Embryonic facial prominence (tissue), 1 donor: ENCODE data around the gene CCDC138.

Experiments
- DNase-seq: peaks from one replicate; pipeline ENCODE4 v3.0.0-alpha.2; 2016; ENCODE audit errors: extremely low spot score

CCDC138 gene

DNA sequence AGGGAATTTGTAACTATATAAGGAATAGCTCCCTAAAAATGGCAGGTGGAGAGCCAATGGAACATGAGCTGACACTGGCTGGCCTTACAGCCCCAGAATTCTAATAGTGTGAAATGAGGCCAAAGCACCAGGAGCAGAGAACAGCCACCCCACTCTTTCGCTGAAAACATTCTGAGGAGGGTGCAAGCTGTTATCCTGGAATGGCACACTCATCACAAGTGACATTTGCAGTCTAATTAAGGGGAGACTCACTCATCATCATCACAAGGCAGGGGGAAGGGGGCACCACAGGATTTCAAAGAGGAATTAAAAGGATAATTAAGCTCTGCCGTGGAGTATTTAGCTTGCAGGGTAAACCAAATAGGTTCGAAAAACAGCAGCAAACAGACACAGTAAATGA lies 108.2 kb downstream of the CCDC138 start:
- DNase-seq: no peak

DNA sequence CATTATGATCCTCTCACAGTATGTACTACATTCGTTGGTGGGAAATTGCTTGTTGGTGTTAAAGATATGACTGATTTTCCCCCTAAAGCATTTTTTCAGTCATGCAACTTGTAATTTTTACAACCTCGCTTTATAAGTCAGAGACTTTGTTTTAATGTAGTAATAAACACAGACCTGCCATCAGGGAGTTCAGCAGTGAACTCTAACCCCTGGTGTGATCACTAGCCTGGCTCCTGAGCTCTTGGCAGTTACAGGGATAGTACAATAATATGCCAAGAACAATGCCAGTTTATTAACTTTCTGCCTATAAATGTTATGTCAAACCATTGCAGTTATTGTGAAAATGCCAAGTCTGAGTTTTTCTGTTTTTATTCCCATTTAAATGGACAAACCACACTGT lies 108.6 kb downstream of the CCDC138 start:
- no peak for DNase-seq

DNA sequence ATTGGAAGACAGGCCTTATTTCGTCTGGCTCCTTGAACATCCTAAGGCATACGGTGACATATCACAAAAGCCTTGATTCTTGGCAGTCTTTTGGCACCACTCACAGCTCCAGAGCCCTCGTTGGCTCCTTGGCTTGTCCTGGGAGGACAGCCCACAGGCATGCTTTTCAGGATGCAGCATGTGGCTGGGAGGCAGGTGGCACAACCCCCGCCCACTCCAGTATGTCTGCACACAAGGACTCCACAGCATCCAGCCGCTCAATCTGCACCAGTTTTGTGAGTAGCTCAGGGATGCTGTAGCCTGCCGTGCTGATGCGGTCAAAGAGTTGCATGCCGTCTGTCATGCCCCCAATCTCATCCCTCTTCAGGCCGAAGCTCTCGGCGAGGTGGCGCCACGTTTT lies 110.2 kb downstream of the CCDC138 start:
- no peak for DNase-seq

DNA sequence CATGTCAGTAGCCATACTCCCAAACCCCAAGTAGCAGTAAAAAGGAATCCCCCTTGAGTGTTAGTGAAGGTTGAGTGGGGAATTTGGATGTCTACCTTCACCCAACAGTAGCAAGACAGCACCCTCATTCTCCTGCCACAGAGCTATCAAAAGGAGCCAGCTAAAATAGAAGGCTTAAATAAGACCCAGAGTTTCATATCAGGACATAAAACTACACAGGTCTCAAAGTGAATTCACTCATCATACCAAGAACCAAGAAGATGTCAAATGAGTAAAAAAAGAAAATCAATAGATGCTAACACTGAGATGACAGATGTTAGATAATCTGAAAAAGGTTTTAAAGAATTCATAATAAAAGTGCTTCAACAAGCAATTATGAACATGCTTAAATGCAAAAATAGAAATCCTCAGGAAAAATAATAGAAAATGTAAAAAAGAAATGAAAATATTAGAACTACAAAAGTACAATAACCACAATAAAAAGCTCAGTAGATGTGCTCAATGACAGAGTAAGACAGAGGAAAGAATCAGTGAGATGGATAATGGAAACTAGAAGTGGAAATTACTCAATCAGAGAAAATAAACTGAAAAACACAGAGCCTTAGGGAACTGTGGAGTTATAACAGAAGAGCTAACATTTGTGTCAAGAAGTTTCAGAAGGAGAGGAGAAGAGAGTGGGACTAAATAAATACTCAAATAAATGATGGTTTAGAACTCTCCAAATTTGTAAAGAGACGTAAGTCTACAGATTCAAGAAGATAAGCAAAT lies 111.9 kb downstream of the CCDC138 start:
- no peak for DNase-seq

DNA sequence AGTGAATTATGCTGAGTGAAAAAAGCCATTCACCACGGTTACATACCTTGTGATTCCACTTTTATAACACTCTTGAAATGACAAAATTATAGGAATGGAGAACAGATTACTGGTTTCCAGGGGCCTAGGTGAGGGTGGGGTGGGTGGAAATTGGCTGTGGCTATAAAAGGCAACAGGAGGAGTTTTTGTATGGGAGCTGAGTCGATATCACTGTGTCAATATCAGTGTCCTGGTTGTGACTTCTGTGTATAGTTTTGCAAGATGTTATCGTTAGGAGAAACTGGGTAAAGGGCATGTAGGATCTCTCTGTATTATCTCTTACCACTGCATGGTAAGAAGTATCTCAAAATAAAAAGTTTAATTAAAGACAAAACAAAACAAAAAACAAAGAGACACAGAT lies 118.1 kb downstream of the CCDC138 start:
- DNase-seq: no peak

DNA sequence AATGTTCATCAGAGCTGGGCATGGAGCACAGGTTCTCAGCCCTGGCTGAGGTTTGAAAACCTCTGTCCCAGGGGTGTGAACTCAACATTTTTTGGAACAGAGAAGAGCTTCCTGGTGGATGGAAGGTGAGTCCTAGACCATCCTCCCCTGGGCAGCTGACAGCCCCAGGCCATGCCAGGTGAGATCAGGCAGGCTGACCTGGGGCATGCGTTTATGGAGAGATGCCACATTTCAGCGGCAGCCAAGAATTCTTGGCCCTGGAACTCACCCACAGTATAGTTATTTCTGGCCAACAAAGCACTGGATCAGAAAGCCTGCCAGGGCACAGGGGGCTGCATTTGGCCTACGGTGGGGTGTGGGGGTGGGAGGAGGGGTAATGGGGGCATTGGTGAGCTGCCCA lies 118.6 kb downstream of the CCDC138 start:
- no peak for DNase-seq

DNA sequence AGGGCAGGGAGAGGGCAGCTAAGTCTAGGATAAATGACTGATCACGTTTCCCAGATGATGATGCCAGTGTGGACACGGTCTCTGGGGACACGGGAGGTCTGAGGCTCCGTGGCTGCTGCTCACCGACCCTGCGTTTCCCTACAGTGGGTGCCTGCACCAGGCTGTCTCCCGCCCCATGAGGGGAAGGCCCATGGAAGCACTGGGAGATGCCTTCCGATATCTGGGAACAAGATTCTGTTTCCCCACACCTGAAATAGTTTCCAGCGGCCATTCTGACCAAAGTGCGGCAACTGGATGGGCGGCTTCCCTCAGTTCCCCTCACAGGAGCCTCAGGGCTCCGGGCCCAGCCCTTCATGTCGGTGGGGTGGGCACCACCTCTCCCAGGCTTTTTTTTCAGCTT lies 119.3 kb downstream of the CCDC138 start:
- no peak for DNase-seq

DNA sequence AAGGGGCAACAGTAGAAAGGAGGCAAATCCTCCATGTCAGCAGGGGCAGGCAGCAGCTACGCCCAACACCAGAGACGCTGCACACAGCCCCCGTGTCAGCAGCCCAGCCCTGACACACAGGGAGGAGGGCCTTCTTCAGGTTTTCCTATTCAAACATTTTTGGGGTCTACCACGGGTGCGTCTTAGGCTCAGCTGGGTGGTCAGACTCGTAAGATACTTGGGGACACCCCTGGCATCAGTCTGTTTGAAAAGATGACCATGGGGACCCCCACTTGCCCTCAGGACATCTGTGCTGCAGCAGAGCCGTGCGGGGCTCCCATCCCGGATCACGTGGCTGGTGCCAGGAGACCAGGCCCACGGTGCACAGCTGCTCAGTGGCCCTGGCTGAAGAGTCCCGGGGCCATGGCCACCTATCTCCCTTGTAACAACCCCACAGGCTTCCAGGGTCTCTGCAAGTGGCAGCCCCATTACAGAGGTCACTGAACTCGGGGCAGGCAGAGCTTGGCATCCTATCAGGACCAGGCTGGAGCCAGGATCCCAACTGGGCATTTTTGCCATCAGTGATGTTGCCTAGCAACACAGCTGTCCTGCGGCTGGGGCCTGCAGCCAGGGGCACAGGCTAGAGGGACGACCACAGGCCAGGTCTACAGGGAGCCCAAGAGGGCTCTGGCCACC lies 120.0 kb downstream of the CCDC138 start:
- DNase-seq: no peak

DNA sequence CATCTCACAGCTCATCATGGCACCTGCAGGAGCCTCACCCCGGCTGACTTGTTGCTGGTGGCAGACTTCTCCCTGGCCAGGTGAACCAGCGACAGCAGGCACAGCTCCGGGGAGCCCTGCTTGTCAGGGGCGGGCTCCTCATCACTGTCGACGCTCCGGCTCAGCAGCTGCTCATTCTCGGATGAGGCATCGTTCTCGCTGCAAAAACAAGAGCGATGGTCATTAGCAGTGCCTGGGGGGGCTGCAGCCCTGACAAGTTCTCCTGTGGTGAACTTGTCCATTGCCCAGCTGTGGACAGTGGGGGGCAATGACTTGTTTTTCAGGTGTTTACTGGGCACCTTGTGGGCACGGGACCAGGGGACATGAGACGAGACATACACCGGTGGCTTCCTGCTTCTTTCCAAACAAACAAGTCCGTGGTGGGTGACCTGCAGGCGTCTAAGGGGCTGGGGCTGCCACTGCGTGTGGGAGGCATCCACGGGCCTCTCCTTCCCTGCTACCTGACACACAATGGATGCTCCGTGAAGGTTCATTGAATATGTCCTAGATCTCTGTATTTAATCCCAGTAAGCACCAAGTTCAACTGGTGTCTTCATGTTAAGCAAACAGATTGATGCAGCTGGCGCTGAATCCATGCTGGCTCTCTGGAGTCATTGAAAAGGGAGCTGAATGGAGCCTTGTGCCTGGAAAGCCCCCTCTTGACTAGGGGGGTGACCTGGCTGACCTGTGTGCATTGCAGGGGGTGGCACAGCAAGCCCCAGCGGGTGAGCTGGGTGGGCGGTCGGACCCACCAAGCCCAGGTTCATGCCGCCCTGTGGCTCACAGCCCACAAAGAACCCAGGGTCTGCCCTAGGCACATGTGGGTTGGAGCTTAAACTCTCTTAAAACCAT lies 121.5 kb downstream of the CCDC138 start:
- no peak for DNase-seq

DNA sequence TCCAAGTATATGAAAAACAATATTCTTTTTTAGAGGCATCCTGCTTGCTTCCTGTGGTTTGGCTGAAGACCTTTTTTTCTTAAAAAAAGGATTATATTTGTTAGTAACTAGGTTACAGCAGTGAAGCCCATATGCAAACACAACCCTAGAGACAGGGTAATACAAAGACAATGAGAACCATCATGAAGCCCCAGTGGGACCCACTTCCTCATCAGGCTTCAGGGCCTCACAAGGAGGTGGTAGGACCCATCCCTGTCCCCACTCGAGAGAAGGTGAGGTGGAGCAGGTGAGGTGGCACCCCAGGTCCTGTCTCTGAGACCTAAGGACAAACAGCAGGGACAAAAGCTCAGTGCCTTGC lies 122.1 kb downstream of the CCDC138 start:
- no peak for DNase-seq

DNA sequence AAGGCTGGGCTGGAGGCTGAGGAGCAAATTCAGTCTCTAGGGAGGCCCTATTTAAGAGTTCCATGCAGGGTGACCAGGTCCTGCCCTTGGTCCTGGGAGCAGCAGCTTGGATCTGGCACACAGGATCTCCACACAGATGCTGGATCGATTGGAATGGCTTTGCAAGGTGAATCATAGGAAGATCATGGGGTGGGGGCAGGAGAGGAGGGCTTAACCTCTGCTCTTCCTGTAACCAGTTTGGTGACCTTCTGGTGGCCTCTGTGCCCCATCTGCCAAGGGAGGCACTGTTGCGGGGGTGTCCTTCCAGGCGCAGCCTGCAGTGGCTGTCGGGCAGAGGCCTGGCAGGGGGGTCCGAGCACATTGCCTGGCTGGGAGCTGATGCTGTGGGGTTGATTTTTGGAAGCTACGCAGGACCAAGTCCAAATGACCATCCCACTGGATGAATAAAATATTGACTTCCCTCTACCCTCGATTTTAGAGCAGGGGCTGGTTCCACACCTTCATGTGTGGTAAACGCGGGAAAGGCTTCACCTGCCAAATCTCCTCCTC lies 122.8 kb downstream of the CCDC138 start:
- DNase-seq: no peak

DNA sequence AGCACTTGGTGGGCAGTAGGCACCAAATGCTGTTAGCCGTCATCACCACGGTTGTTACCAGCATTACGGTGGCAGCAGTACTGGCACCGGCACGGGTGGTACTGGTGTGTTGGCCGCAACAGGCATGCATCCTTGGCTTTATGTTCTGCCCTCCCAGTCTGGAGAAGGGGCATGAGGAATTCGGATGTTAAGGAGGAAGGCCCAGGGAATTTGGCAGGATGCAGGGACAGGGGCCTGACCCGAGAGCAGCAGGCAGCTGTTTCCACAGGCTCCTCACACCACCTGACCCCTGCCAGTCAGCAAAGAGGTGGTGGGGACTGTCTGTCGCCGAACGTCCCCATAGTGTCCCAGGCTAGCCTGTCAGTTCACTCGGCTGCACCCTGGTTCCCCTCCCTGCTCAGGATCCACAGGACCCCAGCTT lies 123.5 kb downstream of the CCDC138 start:
- no peak for DNase-seq

DNA sequence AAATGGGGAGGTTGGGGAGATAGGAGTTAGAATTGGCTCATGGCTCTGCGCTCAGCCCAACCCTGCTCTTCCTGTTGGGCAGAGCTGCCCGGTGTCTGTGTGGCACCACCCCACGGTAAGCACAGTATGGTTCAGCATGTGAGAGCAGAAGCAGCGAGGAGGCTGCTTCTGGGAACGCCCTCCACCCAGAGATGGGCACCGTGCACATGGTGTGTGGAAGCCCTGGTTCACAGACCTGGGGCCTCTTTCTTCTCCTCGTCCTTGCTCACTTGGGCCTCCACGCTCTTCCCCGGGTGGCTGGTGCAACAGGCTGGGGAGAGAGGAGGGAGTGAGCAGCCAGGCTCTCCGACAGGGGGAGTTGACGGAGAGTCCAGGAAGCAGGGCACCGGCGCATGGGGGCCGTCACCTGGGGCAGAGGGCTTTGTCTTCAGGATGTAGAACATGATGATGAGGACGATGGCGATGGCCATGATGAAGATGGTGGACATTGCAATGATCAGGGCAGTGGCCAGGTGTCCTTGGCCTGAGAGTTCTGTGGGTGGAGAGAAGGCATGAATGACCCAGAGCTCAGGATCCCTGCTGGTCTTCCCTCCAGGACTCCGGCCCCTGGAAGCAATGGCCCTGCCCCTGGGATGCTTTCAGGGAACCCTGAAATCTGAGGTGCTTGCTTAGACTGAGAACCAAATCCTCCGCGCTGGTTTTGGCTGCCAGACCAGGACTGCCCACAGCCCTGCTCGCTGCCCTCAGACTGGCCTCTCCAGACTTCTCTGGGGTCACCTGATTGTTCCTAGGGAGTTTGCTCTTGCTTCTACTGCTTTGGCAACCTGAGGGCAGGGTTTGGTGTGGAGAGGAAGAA lies 124.2 kb downstream of the CCDC138 start:
- no peak for DNase-seq

DNA sequence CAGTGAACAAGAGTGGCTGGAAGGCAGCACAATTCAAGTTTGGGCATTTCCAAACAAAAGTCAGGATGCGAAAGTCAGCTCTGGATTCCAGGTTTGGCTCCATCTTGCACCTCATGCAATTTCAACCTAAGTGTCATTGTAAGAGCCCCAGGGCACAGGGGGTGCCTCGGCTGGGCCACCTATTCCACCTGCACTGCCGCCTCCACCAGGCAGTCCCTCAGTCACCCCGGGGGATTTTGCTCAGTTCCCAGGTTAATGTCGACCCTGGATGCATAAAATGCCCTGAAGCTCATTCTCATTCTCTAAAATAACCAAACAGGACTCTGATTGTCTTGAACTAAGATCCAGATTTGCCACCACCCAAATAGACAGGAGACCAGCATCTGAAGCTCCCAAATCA lies 124.8 kb downstream of the CCDC138 start:
- no peak for DNase-seq

DNA sequence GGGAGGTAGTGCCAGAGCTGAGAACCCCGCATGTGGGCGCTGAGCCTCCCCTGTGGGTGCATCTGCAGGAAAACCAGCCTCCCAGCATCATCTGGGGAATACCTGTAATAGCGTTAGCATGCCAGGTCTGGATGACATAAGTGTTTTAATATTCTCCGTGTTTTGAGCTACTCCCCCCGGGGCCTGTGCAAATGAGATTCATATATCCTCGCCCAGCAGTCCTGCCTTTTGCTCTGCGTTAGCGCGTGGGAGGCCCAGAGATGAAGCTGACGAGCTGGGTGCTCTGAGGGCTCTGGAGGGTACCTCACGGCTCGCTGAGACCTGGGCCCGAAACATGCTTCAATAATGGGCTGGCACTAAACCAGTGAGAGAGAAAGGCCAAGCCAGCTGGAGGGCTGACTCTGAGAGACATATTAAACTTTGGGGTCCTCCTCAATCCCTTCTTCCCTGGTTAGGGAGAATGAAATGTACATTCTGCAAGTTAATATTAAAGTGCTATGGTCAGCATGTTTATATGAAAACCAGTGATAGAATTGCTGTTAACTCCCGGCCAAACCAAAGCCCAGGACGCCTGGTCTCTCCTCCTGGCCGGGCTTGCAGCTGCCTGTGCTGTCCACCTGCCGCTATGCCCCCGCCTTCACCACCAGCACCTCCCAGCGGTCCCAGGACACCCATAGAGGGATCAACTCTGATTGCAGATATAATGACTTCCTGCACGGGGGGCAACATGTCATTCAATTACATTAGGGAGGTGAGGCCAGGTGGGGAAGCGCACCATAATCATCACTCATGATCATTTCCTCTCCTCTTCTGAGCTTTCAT lies 125.4 kb downstream of the CCDC138 start:
- no peak for DNase-seq

DNA sequence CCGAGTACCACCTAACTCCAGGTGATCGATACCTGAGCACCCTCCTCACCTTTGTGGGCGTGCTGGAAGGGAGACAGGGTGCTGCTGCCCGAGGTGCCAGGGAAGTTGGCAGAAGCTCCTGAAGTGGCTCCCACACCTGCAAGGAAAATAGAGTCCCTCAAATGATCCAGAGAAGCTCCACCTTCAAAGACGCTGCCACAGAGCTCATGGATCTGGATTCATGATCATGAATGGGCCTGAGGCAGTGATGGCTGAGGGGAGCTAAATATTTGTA lies 126.0 kb downstream of the CCDC138 start:
- DNase-seq: no peak

DNA sequence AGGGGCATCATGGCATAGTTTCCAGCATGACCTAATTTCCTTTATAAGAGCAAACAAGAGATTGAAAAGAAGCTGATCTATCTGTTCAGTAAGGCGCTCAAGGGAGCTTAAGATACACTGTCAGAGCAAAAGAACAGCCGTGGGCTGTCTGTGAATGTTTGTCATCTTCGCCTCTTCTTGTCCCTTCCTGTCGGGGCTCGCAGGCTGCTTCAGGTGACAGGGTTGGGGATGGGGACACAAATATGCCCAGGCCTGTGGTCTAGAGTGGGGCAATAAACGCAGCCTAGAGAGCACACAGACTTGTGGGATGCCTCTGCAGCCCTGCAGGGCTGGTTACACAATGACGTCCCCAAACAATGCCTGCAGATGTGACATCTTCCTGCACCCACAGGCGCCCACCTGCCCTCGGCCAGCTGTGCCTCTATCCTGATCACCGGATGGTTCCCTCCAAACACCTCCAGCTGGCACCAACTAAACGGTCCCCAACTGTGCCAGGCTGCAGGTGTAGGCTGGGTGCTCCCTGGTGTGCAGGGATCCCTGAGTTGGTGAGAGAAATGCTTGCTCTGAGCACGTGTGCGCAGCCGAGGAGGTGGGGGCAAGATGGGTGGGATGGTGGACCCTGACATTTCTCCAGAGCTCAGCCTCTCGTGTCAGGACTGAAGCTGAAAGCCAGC lies 129.7 kb downstream of the CCDC138 start:
- no peak for DNase-seq

DNA sequence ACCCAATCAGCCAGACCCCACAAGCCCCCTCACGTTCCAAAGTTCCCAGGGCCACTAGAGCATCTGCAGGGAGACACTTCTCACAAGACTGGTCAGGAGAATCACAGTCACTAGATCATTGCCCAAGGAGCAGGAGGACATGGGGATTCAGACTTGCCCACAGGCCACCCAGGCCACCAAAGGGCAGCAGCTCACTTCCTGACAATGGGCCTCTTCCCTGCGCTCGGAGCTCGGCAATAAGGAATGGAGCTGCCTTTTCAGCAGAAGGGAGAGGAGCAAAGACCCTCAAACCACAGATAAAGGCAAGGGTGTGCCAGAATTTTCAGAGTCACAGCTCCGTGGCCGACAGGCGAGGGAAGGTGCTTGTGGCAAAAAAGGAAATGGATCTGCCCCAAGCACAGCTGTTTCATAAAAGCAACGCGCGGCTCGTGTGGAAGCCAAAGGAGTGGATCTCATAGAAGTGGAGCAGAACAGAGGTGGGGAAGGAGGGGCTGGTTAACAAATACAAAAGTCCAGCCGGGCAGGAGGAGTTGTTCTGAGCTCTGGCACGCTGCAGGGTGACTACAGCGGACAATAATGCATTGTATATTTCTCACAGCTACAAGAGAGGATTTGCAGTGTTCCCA lies 130.3 kb downstream of the CCDC138 start:
- DNase-seq: no peak

DNA sequence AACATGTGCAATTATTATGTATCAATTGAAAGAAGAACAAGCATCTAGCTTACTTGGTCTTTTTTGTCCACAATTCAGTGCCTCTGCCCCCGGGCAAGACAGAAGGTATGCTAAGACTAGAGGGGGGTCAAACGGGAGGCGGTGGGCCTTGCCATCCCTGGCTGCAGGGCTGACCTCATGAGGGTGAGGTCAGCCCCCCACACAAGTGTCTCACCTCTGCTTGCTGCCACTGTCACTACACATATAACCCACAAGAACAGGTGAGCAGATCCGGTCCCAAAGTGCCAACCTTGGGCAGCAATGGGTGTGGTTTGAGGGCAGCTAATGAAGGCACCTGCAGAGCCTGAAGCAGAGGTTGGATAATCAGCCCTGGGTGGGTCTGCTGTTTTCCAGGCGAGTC lies 131.0 kb downstream of the CCDC138 start:
- no peak for DNase-seq
